IMR-90 (cell line): ENCODE results near the gene ACSL6. TPM values are rescaled to one million over a fixed set of nuclear protein-coding genes. Genes with fewer than 3 reads are reported as not detected.

Source experiments
- ATAC-seq: fragments of 200-7000 bp; cut with Tn5 transposase; 2 replicates; pipeline ENCODE4 v1.9.1; 2020; ENCODE audit warnings: low read depth, mild to moderate bottlenecking, moderate library complexity
- BruUV-seq: library from RNA; stranded (reverse); fragments of 400-500 nt; replicated peaks from 2 replicates; lab custom pipeline; 2021; lab: Mats Ljungman, UMichigan
- CTCF ChIA-PET: fragments of 300-600 bp; formaldehyde crosslinking; extraction: SDS; loops from one replicate; lab custom pipeline; 2021; ENCODE audit warnings: antibody characterized with exemption; lab: Yijun Ruan, JAX
- POLR2A ChIA-PET: fragments of 300-600 bp; sonication (Branson Sonifier 250); formaldehyde crosslinking; loops from one replicate; lab custom pipeline; 2022; ENCODE audit warnings: antibody characterized with exemption; ENCODE audit not compliant: unreplicated experiment; lab: Charles Lee
- DNase-seq: peaks from one replicate; pipeline ENCODE4 v3.0.0; 2013
- H2AFZ ChIP-seq: replicated peaks from 2 replicates; pipeline ENCODE3; 2013; ENCODE audit warnings: low read length, mild to moderate bottlenecking; ENCODE audit not compliant: poor library complexity
- H2AK5ac ChIP-seq: 2 replicates; pipeline ENCODE4 v1.6.1; 2013; ENCODE audit warnings: low read depth, low read length, inconsistent platforms
- H2AK9ac ChIP-seq: replicated peaks from 2 replicates; pipeline ENCODE3; 2013; ENCODE audit warnings: mild to moderate bottlenecking, low read depth, low read length, moderate library complexity; ENCODE audit not compliant: poor library complexity
- H2BK120ac ChIP-seq: 2 replicates; pipeline ENCODE4 v1.6.1; 2013; ENCODE audit warnings: low read depth, low read length, inconsistent platforms
- H2BK15ac ChIP-seq: 3 replicates; pipeline ENCODE4 v1.6.1; 2013; ENCODE audit warnings: low read depth, low read length, inconsistent platforms
- H2BK20ac ChIP-seq: 2 replicates; pipeline ENCODE4 v1.6.1; 2013; ENCODE audit warnings: low read depth, mild to moderate bottlenecking, inconsistent platforms, low read length, moderate library complexity
- H2BK5ac ChIP-seq: 2 replicates; pipeline ENCODE4 v1.6.1; 2013; ENCODE audit warnings: mild to moderate bottlenecking, low read depth, low read length, inconsistent platforms; ENCODE audit not compliant: poor library complexity, severe bottlenecking
- H3K14ac ChIP-seq: replicated peaks from 2 replicates; pipeline ENCODE4 v1.6.1; 2013; ENCODE audit warnings: low read depth, low read length, inconsistent platforms
- H3K18ac ChIP-seq: 2 replicates; pipeline ENCODE4 v1.6.1; 2013; ENCODE audit warnings: low read depth, low read length, control low read depth
- H3K23ac ChIP-seq: 2 replicates; pipeline ENCODE4 v1.6.1; 2013; ENCODE audit warnings: low read depth, low read length, inconsistent platforms
- H3K27ac ChIP-seq: 2 replicates; pipeline ENCODE4 v1.5.1; 2013; ENCODE audit warnings: mild to moderate bottlenecking, control low read depth, low read length; ENCODE audit not compliant: insufficient read depth
- H3K27me3 ChIP-seq: 2 replicates; pipeline ENCODE4 v1.6.1; 2013; ENCODE audit warnings: low read length; ENCODE audit not compliant: control insufficient read depth, insufficient read depth
- H3K36me3 ChIP-seq: 2 replicates; pipeline ENCODE4 v1.6.1; 2013; ENCODE audit warnings: low read length, mixed read lengths; ENCODE audit not compliant: control insufficient read depth, insufficient read depth
- H3K4ac ChIP-seq: 2 replicates; pipeline ENCODE4 v1.6.1; 2013; ENCODE audit warnings: low read depth, low read length, inconsistent platforms
- H3K4me1 ChIP-seq: 2 replicates; pipeline ENCODE4 v1.6.1; 2013; ENCODE audit warnings: low read length, mixed read lengths; ENCODE audit not compliant: control insufficient read depth, insufficient read depth
- H3K4me2 ChIP-seq: 2 replicates; pipeline ENCODE4 v1.6.1; 2013; ENCODE audit warnings: low read depth, mild to moderate bottlenecking, control low read depth, low read length, moderate library complexity
- H3K4me3 ChIP-seq: 2 replicates; pipeline ENCODE4 v1.5.1; 2013; ENCODE audit warnings: low read depth, mild to moderate bottlenecking, control low read depth, low read length, moderate library complexity; ENCODE audit not compliant: insufficient read depth
- H3K56ac ChIP-seq: 2 replicates; pipeline ENCODE4 v1.6.1; 2013; ENCODE audit warnings: low read length, inconsistent platforms; ENCODE audit not compliant: insufficient read depth; ENCODE audit errors: extremely low read depth
- H3K79me1 ChIP-seq, 2 experiments: 2 replicates each; pipeline ENCODE4 v1.6.1; 2013; ENCODE audit warnings: low read length in 2 of 2, inconsistent platforms in 1 of 2, low read depth in 1 of 2
- H3K9ac ChIP-seq: 2 replicates; pipeline ENCODE4 v1.6.1; 2013; ENCODE audit warnings: low read depth, low read length, control low read depth
- H3K9me1 ChIP-seq: 2 replicates; pipeline ENCODE4 v1.6.1; 2013; ENCODE audit warnings: low read length, inconsistent platforms; ENCODE audit not compliant: insufficient read depth
- H3K9me3 ChIP-seq: 2 replicates; pipeline ENCODE4 v1.6.1; 2013; ENCODE audit warnings: low read length; ENCODE audit not compliant: control insufficient read depth, insufficient read depth
- H4K20me1 ChIP-seq: 2 replicates; pipeline ENCODE4 v1.6.1; 2013; ENCODE audit warnings: low read length, inconsistent platforms; ENCODE audit not compliant: insufficient read depth
- H4K5ac ChIP-seq: 2 replicates; pipeline ENCODE4 v1.6.1; 2013; ENCODE audit warnings: mild to moderate bottlenecking, low read depth, low read length, control low read depth
- H4K8ac ChIP-seq, 2 experiments: 2 replicates each; pipeline ENCODE4 v1.6.1; 2013; ENCODE audit warnings: low read depth in 2 of 2, low read length in 2 of 2, control low read depth in 1 of 2, inconsistent platforms in 1 of 2
- H4K91ac ChIP-seq: 2 replicates; pipeline ENCODE4 v1.6.1; 2013; ENCODE audit warnings: low read depth, low read length, inconsistent platforms; ENCODE audit not compliant: insufficient read depth
- BHLHE40 ChIP-seq: fragments of 150-350 bp; IDR thresholded peaks from 2 replicates; pipeline ENCODE4 v1.6.1; 2016; ENCODE audit warnings: mild to moderate bottlenecking, low read depth, low read length
- CEBPB ChIP-seq: IDR thresholded peaks from 2 replicates; pipeline ENCODE4 v1.6.1; 2012; ENCODE audit warnings: low read depth, low read length, improper control_type of control experiment
- CHD1 ChIP-seq: IDR thresholded peaks from 2 replicates; pipeline ENCODE4 v1.6.1; 2012; ENCODE audit warnings: low read depth, low read length, improper control_type of control experiment
- CTCF ChIP-seq: conservative IDR thresholded peaks from 2 replicates; pipeline ENCODE4 v1.5.1; 2012; ENCODE audit warnings: mild to moderate bottlenecking, low read depth, low read length, improper control_type of control experiment
- ELK1 ChIP-seq: fragments of 150-350 bp; IDR thresholded peaks from 2 replicates; pipeline ENCODE4 v1.6.1; 2016; ENCODE audit warnings: low read depth, mild to moderate bottlenecking, low read length, moderate library complexity, borderline replicate concordance
- FOS ChIP-seq: fragments of 150-350 bp; IDR thresholded peaks from 2 replicates; pipeline ENCODE4 v1.6.1; 2016; ENCODE audit warnings: low read depth, low read length
- MAFK ChIP-seq: IDR thresholded peaks from 2 replicates; pipeline ENCODE4 v1.6.1; 2012; ENCODE audit warnings: low read depth, low read length, improper control_type of control experiment
- MAZ ChIP-seq: IDR thresholded peaks from 2 replicates; pipeline ENCODE4 v1.6.1; 2012; ENCODE audit warnings: low read depth, mild to moderate bottlenecking, low read length, improper control_type of control experiment, moderate library complexity, borderline replicate concordance
- MXI1 ChIP-seq: IDR thresholded peaks from 2 replicates; pipeline ENCODE4 v1.6.1; 2012; ENCODE audit warnings: low read depth, mild to moderate bottlenecking, low read length, moderate library complexity, borderline replicate concordance
- NFE2L2 ChIP-seq: fragments of 150-350 bp; IDR thresholded peaks from 2 replicates; pipeline ENCODE4 v1.6.1; 2016; ENCODE audit warnings: low read depth, mild to moderate bottlenecking, low read length
- POLR2A ChIP-seq: IDR thresholded peaks from 2 replicates; pipeline ENCODE4 v1.6.1; 2012; ENCODE audit warnings: mild to moderate bottlenecking, low read depth, low read length
- RAD21 ChIP-seq: IDR thresholded peaks from 2 replicates; pipeline ENCODE4 v1.6.1; 2012; ENCODE audit warnings: low read length, improper control_type of control experiment
- RCOR1 ChIP-seq: IDR thresholded peaks from 2 replicates; pipeline ENCODE4 v1.6.1; 2012; ENCODE audit warnings: mild to moderate bottlenecking, low read length, improper control_type of control experiment; ENCODE audit not compliant: insufficient replicate concordance
- RFX5 ChIP-seq: IDR thresholded peaks from 2 replicates; pipeline ENCODE4 v1.8.0; 2012; ENCODE audit warnings: low read depth, mild to moderate bottlenecking, low read length, moderate library complexity
- SMC3 ChIP-seq: fragments of 150-350 bp; IDR thresholded peaks from 2 replicates; pipeline ENCODE4 v1.6.1; 2016; ENCODE audit warnings: low read depth, mild to moderate bottlenecking, antibody characterized with exemption, low read length, moderate library complexity
- USF2 ChIP-seq: fragments of 150-350 bp; IDR thresholded peaks from 2 replicates; pipeline ENCODE4 v1.6.1; 2017; ENCODE audit warnings: mild to moderate bottlenecking, antibody characterized with exemption, low read length, low read depth
- WGBS, 2 experiments: methylation state at CpG; one replicate each; pipeline versions ENCODE4 v1.1.5 to v1.1.7; 2013; ENCODE audit warnings: missing lambda C conversion rate in 2 of 2; ENCODE audit not compliant: insufficient read length in 1 of 2; ENCODE audit errors: extremely low coverage in 2 of 2; 5-methylcytosine and 5-hydroxymethylcytosine counted together
- dilution Hi-C: fragments of 300-500 bp; cut with HindIII; formaldehyde crosslinking; loops from one replicate; pipeline ENCODE4 v1.14.3; 2018; ENCODE audit warnings: low sequenced_read_pairs; ENCODE audit not compliant: unreplicated experiment
- in situ Hi-C: fragments of 300-500 bp; cut with MboI; formaldehyde crosslinking; loops from 3 replicates; pipeline ENCODE4 v1.14.3; 2019; ENCODE audit warnings: low sequenced_read_pairs, inconsistent platforms, mixed read lengths
- intact Hi-C: fragments of 100-400 bp; cut with micrococcal nuclease; formaldehyde crosslinking; loops from 2 replicates; pipeline ENCODE4 v1.10.0; 2022
- polyA plus RNA-seq, 3 experiments: library from polyadenylated mRNA; depleted of rRNA; stranded (reverse); fragments of >200 nt; gene quantifications; 2 replicates each; pipeline ENCODE4 v1.2.3, GENCODE V29; 2012; ENCODE audit warnings: low replicate concordance in 1 of 3
- total RNA-seq: library from RNA; depleted of rRNA; stranded (reverse); fragments of >200 nt; gene quantifications from 2 replicates; pipeline ENCODE4 v1.2.3, GENCODE V29; 2012

Gene ACSL6
- total and polyA plus RNA-seq, 2 of the 4 experiments (the other 2 are of a cell fraction): not detected

GRCh38 chr5:131984956-131985665 is 26.3 kb downstream of the ACSL6 start:
- 75% methylated on average over 2 of the region's 8 CpGs; no CpG with 5 or more reads in 1 of the 2 experiments for whole genome bisulfite sequencing, 2 experiments
- H3K36me3 ChIP-seq: no peaks in the 10 kb centered on the region
- ATAC-seq (no peak), DNase-seq (no peak)
- H3K4me3 ChIP-seq: no peak overlapping the region
- no peak overlapping the region for H2BK5ac ChIP-seq
- ChIA-PET POLR2A (no interaction called here), CTCF (no interaction called here)
- H3K4me1 ChIP-seq: no peaks in the 10 kb centered on the region
- H3K9me1 ChIP-seq: no peaks in the 10 kb centered on the region
- no peak overlapping the region for H3K4me2 ChIP-seq
- no peak overlapping the region for H3K9ac ChIP-seq
- H4K8ac ChIP-seq: no peak overlapping the region
- no peak overlapping the region for H2AFZ ChIP-seq
- no peak overlapping the region for H3K18ac ChIP-seq
- TF ChIP-seq MXI1 (no peak), CEBPB (no peak), CTCF (no peak), USF2 (no peak), POLR2A (no peak), CHD1 (no peak), SMC3 (no peak), RCOR1 (no peak), RFX5 (no peak), FOS (no peak), NFE2L2 (no peak), MAFK (no peak), MAZ (no peak), ELK1 (no peak), RAD21 (no peak), BHLHE40 (no peak)
- H2BK15ac ChIP-seq: no peak overlapping the region
- H3K79me1 ChIP-seq: no peaks in the 10 kb centered on the region
- H2AK5ac ChIP-seq: no peak overlapping the region
- H3K27ac ChIP-seq: no peak overlapping the region
- H3K4ac ChIP-seq: no peak overlapping the region
- in situ Hi-C loops (no loop called here), intact Hi-C loops (no loop called here), dilution Hi-C loops (no loop called here)
- no TSS peak for BruUV-seq
- peaks cover 16% of the 10 kb centered on the region for H3K27me3 ChIP-seq
- no peak overlapping the region for H2AK9ac ChIP-seq
- no peak overlapping the region for H4K5ac ChIP-seq
- no peak overlapping the region for H3K14ac ChIP-seq
- no peaks in the 10 kb centered on the region for H3K9me3 ChIP-seq
- no peak overlapping the region for H3K23ac ChIP-seq
- H3K56ac ChIP-seq: no peak overlapping the region
- no peaks in the 10 kb centered on the region for H4K20me1 ChIP-seq
- no peak overlapping the region for H4K91ac ChIP-seq
- H2BK120ac ChIP-seq: no peak overlapping the region
- H2BK20ac ChIP-seq: no peak overlapping the region
